Heart left ventricle (tissue), 13 donors: Measurements from ENCODE around the gene TBC1D25.

ENCODE experiments used
- POLR2A ChIP-seq, 2 donors: fragments of 450-650 bp; IDR thresholded peaks; one replicate each; pipeline ENCODE4 v1.6.1; 2017; ENCODE audit warnings: antibody characterized with exemption in 2 of 2, mild to moderate bottlenecking in 2 of 2, moderate library complexity in 2 of 2
- TF ChIP-seq, protein P1 (sequence below), 12 donors: fragments of 200-600 bp; sonication (generic) in 4 of 12; IDR thresholded peaks; one replicate each; pipeline versions ENCODE4 v1.5.0 to v1.8.0; 2018 to 2022; ENCODE audit warnings: antibody characterized with exemption in 12 of 12, mild to moderate bottlenecking in 5 of 12
- donor health status: ischemic (EF 13 %, LVEDD 7.1; RV severe dilation, severe dysfunction).
- donor health status: DM: no; HTN: yes; CAD: no.
- donor health status: DM: no; HTN: no; CAD: no.
- donor health status: ischemic (EF 25% LVEDD 6.9; RV normal size, moderate dysfunction).
- donor health status: ischemic (EF 25% LVEDD 5.7; RV mildly dilated, moderate dysfunction).
- donor health status: ischemic (EF 35%, LVEDD 5.7; RV mildly dilated, moderate dysfunction).
- donor health status: nonischemic (EF 11% LVEDD 7.7; RV severe dilation, severe dysfunction).
- donor health status: DM: yes; HTN: yes; CAD: no.
- donor health status: PGD.
- donor health status: ischemic (EF 29% LVEDD 5.4; RV normal size, mild dysfunction).
- donor health status: nonischemic (EF 23%, LVEDD 6.1; RV moderate dilation, normal function).

DNA sequence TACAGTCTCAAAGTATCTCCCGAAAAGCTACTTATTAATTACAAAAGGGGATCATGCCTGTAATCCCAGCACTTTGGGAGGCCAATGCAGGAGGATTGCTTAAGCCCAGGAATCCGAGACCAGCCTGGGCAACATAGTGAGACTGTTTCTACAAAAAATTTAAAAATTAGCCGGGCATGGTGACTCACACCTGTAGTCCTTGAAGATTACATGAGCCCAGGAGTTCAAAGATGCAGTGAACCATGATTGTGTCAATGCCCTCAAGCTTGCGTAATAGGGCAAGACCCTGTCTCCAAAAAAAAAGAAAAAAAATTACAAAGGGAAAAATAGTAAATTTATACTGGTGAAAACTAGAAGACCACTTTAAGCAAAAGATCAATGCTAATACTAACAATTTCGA is 34.0 kb upstream of the TBC1D25 start:
- TF ChIP-seq, protein P1, sequence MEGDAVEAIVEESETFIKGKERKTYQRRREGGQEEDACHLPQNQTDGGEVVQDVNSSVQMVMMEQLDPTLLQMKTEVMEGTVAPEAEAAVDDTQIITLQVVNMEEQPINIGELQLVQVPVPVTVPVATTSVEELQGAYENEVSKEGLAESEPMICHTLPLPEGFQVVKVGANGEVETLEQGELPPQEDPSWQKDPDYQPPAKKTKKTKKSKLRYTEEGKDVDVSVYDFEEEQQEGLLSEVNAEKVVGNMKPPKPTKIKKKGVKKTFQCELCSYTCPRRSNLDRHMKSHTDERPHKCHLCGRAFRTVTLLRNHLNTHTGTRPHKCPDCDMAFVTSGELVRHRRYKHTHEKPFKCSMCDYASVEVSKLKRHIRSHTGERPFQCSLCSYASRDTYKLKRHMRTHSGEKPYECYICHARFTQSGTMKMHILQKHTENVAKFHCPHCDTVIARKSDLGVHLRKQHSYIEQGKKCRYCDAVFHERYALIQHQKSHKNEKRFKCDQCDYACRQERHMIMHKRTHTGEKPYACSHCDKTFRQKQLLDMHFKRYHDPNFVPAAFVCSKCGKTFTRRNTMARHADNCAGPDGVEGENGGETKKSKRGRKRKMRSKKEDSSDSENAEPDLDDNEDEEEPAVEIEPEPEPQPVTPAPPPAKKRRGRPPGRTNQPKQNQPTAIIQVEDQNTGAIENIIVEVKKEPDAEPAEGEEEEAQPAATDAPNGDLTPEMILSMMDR (IDR thresholded peaks at IDR 0.05) = no peak
- TF ChIP-seq POLR2A (IDR thresholded peaks at IDR 0.05) = no peak
